Measurements from ENCODE around the gene RFPL2. TPM values are rescaled to one million over a fixed set of nuclear protein-coding genes. Genes with fewer than 3 reads are reported as not detected.

Gene RFPL2
- total RNA-seq, 1 experiment from 2014 or later = 0.48 TPM

DNA sequence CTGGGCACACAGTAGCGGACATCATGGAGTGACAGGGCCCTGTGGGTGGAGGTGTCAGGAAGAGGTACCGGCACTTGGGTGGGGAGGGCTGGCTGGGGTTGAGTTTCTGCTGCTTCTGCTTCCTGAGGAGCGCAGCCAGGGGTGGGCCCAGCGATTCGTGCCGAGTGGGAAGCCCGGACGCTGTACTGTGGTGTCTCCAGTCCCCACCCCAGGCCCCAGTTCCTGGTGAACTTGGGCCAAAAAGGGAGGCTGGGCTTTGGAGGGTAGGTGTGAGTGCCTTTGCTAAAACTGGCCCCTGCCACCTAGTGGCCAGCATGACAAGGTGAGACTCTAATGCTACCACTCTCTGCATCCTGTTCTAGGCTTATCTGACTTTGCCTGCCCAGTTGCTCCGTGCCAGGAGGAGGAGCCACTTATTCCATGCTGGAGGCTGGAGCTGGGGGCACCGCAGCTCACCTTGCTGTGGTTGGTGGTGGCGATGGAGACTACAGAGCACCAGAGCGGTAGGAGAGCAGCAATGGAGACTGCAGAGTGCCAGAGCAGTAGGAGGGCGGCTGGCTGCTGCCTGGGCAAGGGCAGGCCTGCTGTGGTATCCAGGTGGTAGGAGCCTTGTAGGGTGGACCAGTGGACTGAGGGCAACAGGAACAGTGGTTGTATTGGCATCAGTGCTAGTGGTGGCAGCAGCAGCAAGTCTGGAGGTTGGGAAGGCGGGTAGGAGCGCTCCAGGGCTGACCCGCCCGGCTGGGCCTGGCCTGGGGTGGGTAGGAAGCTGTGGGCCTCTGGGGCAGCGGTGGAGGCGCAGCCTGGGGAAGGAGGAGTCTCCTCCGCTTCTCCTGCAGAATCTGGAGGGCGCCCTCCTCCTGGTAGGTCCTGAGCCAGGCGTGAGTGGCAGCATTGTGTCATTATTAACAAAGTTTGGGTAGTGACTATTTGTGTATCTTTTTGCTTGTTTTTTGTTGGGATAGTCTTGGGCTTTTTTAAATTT lies 2.2 kb upstream of the RFPL2 start (continued):
- TF ChIP-seq TEAD1 (CRISPR knock-in tag; IDR thresholded peaks at IDR 0.05) (0 out of 2 replicates have a peak, but pooled peaks have one; percentile 18), MLX (CRISPR knock-in tag; IDR thresholded peaks at IDR 0.05) (no peak), MXD4 (CRISPR knock-in tag; IDR thresholded peaks at IDR 0.05; ENCODE audit: borderline replicate concordance) (no peak), JUN (CRISPR knock-in tag; IDR thresholded peaks at IDR 0.05) (no peak), ZNF671 (CRISPR knock-in tag; IDR thresholded peaks at IDR 0.05) (0 out of 2 replicates have a peak, but pooled peaks have one; percentile 48)
- TF ChIP-seq, protein P1, sequence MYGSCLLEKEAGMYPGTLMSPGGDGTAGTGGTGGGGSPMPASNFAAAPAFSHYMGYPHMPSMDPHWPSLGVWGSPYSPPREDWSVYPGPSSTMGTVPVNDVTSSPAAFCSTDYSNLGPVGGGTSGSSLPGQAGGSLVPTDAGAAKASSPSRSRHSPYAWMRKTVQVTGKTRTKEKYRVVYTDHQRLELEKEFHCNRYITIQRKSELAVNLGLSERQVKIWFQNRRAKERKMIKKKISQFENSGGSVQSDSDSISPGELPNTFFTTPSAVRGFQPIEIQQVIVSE (CRISPR knock-in tag; IDR thresholded peaks at IDR 0.05; ENCODE audit: borderline replicate concordance) = no peak
- TF ChIP-seq, protein P2, sequence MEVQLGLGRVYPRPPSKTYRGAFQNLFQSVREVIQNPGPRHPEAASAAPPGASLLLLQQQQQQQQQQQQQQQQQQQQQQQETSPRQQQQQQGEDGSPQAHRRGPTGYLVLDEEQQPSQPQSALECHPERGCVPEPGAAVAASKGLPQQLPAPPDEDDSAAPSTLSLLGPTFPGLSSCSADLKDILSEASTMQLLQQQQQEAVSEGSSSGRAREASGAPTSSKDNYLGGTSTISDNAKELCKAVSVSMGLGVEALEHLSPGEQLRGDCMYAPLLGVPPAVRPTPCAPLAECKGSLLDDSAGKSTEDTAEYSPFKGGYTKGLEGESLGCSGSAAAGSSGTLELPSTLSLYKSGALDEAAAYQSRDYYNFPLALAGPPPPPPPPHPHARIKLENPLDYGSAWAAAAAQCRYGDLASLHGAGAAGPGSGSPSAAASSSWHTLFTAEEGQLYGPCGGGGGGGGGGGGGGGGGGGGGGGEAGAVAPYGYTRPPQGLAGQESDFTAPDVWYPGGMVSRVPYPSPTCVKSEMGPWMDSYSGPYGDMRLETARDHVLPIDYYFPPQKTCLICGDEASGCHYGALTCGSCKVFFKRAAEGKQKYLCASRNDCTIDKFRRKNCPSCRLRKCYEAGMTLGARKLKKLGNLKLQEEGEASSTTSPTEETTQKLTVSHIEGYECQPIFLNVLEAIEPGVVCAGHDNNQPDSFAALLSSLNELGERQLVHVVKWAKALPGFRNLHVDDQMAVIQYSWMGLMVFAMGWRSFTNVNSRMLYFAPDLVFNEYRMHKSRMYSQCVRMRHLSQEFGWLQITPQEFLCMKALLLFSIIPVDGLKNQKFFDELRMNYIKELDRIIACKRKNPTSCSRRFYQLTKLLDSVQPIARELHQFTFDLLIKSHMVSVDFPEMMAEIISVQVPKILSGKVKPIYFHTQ (CRISPR knock-in tag; IDR thresholded peaks at IDR 0.05) = no peak

DNA sequence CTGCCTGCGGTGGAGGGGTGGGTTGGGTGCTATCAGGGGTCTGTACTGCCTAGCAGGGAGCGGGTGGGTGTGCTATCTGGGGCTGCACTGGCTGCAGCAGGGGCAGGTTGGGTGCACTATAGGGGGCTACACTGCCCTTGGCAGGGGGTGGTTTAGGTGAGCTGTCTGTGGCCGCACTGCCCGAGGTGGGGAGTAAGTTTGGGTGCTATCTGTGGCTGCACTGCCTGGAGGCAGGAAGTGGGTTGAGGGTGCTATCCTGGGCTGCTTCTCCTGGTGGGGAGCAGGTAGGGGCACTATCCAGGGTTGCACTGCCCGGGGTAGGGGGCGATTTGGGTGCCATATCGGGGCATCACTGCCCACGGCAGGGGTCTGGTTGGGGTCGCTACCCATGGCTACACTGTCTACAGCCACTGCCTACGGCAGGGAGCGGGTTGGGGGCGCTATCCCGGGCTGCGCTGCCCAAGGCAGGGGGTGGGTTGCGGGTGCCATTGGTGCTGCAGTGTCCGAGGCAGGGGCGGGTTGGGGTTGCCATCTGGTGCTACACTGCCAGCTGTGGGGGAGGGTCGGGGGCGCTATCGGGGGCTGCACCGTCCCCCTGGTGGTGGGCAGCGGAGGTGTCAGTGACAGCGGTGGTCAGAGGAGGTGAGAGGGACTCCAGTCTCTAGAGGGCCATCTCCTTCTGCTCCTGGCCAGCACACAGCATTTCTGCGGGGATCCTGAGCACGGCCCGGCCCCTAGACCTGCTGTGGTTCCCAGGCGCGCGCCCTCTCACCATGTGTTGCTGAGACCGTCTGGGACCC lies 1.3 kb upstream of the RFPL2 start:
- no peak overlapping the region for H3K27ac Mint-ChIP-seq
- H3K4me1 Mint-ChIP-seq = peaks cover 51% of the 10 kb centered on the region
- peaks cover 56% of the 10 kb centered on the region for H3K27me3 Mint-ChIP-seq (ENCODE audit: low read depth)
- no peak for TF ChIP-seq HMGA2 (CRISPR knock-in tag; IDR thresholded peaks at IDR 0.05)
- TF ChIP-seq SP1 (CRISPR knock-in tag; conservative IDR thresholded peaks at IDR 0.05) = 0 out of 2 replicates have a peak, but pooled peaks have one; percentile 19
- no peak for TF ChIP-seq NR2C2 (CRISPR knock-in tag; IDR thresholded peaks at IDR 0.05)
- TF ChIP-seq FOXP1 (CRISPR knock-in tag; IDR thresholded peaks at IDR 0.05; ENCODE audit: borderline replicate concordance) = no peak
- 0 out of 2 replicates have a peak, but pooled peaks have one; percentile 41 for TF ChIP-seq ZBTB43 (CRISPR knock-in tag; IDR thresholded peaks at IDR 0.05)
- peak; percentile 28; the same call in 1 of the 2 replicates for TF ChIP-seq CTCF (IDR thresholded peaks at IDR 0.05)
- TF ChIP-seq, protein P3, sequence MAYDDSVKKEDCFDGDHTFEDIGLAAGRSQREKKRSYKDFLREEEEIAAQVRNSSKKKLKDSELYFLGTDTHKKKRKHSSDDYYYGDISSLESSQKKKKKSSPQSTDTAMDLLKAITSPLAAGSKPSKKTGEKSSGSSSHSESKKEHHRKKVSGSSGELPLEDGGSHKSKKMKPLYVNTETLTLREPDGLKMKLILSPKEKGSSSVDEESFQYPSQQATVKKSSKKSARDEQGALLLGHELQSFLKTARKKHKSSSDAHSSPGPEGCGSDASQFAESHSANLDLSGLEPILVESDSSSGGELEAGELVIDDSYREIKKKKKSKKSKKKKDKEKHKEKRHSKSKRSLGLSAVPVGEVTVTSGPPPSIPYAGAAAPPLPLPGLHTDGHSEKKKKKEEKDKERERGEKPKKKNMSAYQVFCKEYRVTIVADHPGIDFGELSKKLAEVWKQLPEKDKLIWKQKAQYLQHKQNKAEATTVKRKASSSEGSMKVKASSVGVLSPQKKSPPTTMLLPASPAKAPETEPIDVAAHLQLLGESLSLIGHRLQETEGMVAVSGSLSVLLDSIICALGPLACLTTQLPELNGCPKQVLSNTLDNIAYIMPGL (CRISPR knock-in tag; IDR thresholded peaks at IDR 0.05) = 0 out of 2 replicates have a peak, but pooled peaks have one; percentile 35
- no peak for TF ChIP-seq PRRX2 (CRISPR knock-in tag; IDR thresholded peaks at IDR 0.05)
- ATAC-seq (peak; percentile 14), DNase-seq (ENCODE audit: low spot score) (peak; percentile 68)
- H3K36me3 Mint-ChIP-seq = no peaks in the 10 kb centered on the region; the same call in 1 of the 2 replicates
- ChIA-PET POLR2A (no interaction called here), CTCF (interaction anchor here (0.6 to 3.2 kb wide), 19 partner anchors 10 to 248 kb away, joined by 3 to 23 read pairs (median 6); no protein-coding TSS in a partner anchor)
- H3K9me3 Mint-ChIP-seq = no peaks in the 10 kb centered on the region
- peak overlapping the region; percentile 36 for H3K4me3 Mint-ChIP-seq

Measured in WTC11 (cell line).